Hepatocyte (in vitro differentiated cells): ENCODE measurements around the gene NOSTRIN. TPM values are rescaled to one million over a fixed set of nuclear protein-coding genes. Genes with fewer than 3 reads are reported as not detected.

Source experiments
- DNase-seq: peaks from one replicate; pipeline ENCODE4 v3.0.0-alpha.2; 2016; ENCODE audit warnings: low spot score
- H2AFZ ChIP-seq: fragments of 200-600 bp; sonication (generic); 2 replicates; pipeline ENCODE4 v1.6.0; 2016; ENCODE audit warnings: antibody characterized with exemption, mild to moderate bottlenecking
- H3K27ac ChIP-seq: fragments of 200-600 bp; sonication (generic); 2 replicates; pipeline ENCODE4 v1.5.1; 2016; ENCODE audit warnings: mild to moderate bottlenecking
- H3K27me3 ChIP-seq: fragments of 200-600 bp; sonication (generic); 2 replicates; pipeline ENCODE4 v1.6.1; 2016
- H3K36me3 ChIP-seq: fragments of 200-600 bp; sonication (generic); replicated peaks from 2 replicates; pipeline ENCODE4 v1.5.1; 2016; ENCODE audit warnings: low read depth; ENCODE audit not compliant: insufficient read depth
- H3K4me1 ChIP-seq: fragments of 200-600 bp; sonication (generic); 2 replicates; pipeline ENCODE4 v1.5.1; 2016; ENCODE audit warnings: mild to moderate bottlenecking, moderate library complexity; ENCODE audit not compliant: insufficient read depth
- H3K4me2 ChIP-seq: fragments of 200-600 bp; sonication (generic); 2 replicates; pipeline ENCODE4 v1.6.0; 2016
- H3K4me3 ChIP-seq: fragments of 200-600 bp; sonication (generic); 2 replicates; pipeline ENCODE4 v1.5.1; 2016; ENCODE audit warnings: mild to moderate bottlenecking
- H3K79me2 ChIP-seq: fragments of 200-600 bp; sonication (generic); 2 replicates; pipeline ENCODE4 v1.6.0; 2017; ENCODE audit warnings: mild to moderate bottlenecking
- H3K9me2 ChIP-seq: fragments of 200-600 bp; sonication (generic); replicated peaks from 2 replicates; pipeline ENCODE4 v1.6.0; 2017; ENCODE audit warnings: mild to moderate bottlenecking; ENCODE audit not compliant: insufficient read depth
- H3K9me3 ChIP-seq: fragments of 200-600 bp; sonication (generic); 2 replicates; pipeline ENCODE4 v1.5.1; 2016; ENCODE audit warnings: low read depth, mild to moderate bottlenecking
- H4K20me1 ChIP-seq: fragments of 200-600 bp; sonication (generic); 2 replicates; pipeline ENCODE4 v1.6.0; 2016; ENCODE audit warnings: mild to moderate bottlenecking; ENCODE audit not compliant: insufficient read depth, poor library complexity, severe bottlenecking
- CTCF ChIP-seq: fragments of 200-600 bp; sonication (generic); IDR thresholded peaks from 2 replicates; pipeline ENCODE4 v1.5.1; 2016; ENCODE audit warnings: antibody characterized with exemption, mild to moderate bottlenecking; ENCODE audit not compliant: poor library complexity
- EZH2 ChIP-seq: fragments of 200-600 bp; sonication (generic); IDR thresholded peaks from 2 replicates; pipeline ENCODE4 v1.6.1; 2016; ENCODE audit warnings: antibody characterized with exemption, mild to moderate bottlenecking, borderline replicate concordance
- EZH2phosphoT487 ChIP-seq: fragments of 200-600 bp; sonication (generic); IDR thresholded peaks from one replicate; pipeline ENCODE4 v1.6.1; 2018; ENCODE audit warnings: antibody characterized with exemption, mild to moderate bottlenecking, low read depth, moderate library complexity; ENCODE audit not compliant: unreplicated experiment, severe bottlenecking
- WGBS: methylation state at CpG from one replicate; pipeline ENCODE4 v1.1.6; 2016; ENCODE audit warnings: low lambda C conversion rate; ENCODE audit errors: missing lambda C conversion rate; 5-methylcytosine and 5-hydroxymethylcytosine counted together
- polyA plus RNA-seq: library from polyadenylated mRNA; unstranded; fragments of >200 nt; fragmentation: Nextera tagmentation; extraction: Ambion mirVana; gene quantifications from 2 replicates; pipeline ENCODE4 v1.2.1, GENCODE V29; 2016
- total RNA-seq: library from RNA; depleted of rRNA; stranded (reverse); fragments of >200 nt; gene quantifications from 2 replicates; pipeline ENCODE4 v1.2.3, GENCODE V29; 2014

NOSTRIN gene
- total and polyA plus RNA-seq, 2 experiments from 2014 or later: 10.1 to 10.7 TPM

- no peaks in the 10 kb centered on the region for H3K9me3 ChIP-seq
- H2AFZ ChIP-seq: no peak overlapping the region
- H3K4me1 ChIP-seq: peaks cover 8% of the 10 kb centered on the region
- 72% methylated on average over 1 of the region's 1 CpG for WGBS
- no peaks in the 10 kb centered on the region for H3K9me2 ChIP-seq
- H3K4me3 ChIP-seq: no peak overlapping the region
- H3K79me2 ChIP-seq: no peaks in the 10 kb centered on the region
- H3K27ac ChIP-seq: no peak overlapping the region
- TF ChIP-seq EZH2 (no peak), EZH2phosphoT487 (no peak), CTCF (no peak)
- H3K4me2 ChIP-seq: no peak overlapping the region
- H3K27me3 ChIP-seq: no peaks in the 10 kb centered on the region
- DNase-seq: no peak
- no peaks in the 10 kb centered on the region for H4K20me1 ChIP-seq
- H3K36me3 ChIP-seq: no peaks in the 10 kb centered on the region
Measured at GRCh38 chr2:168794968-168795367, 7.5 kb upstream of the NOSTRIN start.

GRCh38 chr2:168796090-168796577, 6.3 kb upstream of the NOSTRIN start:
- Histone ChIP-seq H3K9me3 (no peaks in the 10 kb centered on the region), H3K36me3 (no peaks in the 10 kb centered on the region), H3K9me2 (no peaks in the 10 kb centered on the region), H4K20me1 (no peaks in the 10 kb centered on the region), H3K27ac (no peak overlapping the region), H3K4me1 (peaks cover 8% of the 10 kb centered on the region), H3K27me3 (no peaks in the 10 kb centered on the region), H3K4me2 (no peak overlapping the region), H2AFZ (no peak overlapping the region), H3K4me3 (no peak overlapping the region), H3K79me2 (no peaks in the 10 kb centered on the region)
- WGBS: 92% methylated on average over 9 of the region's 9 CpGs
- DNase-seq: no peak
- TF ChIP-seq EZH2 (no peak), EZH2phosphoT487 (no peak), CTCF (no peak)

GRCh38 chr2:168796583-168797285, 5.7 kb upstream of the NOSTRIN start:
- TF ChIP-seq CTCF (no peak), EZH2 (no peak), EZH2phosphoT487 (no peak)
- no peaks in the 10 kb centered on the region for H4K20me1 ChIP-seq
- no peak overlapping the region for H2AFZ ChIP-seq
- H3K4me3 ChIP-seq: no peak overlapping the region
- no peaks in the 10 kb centered on the region for H3K9me2 ChIP-seq
- no peaks in the 10 kb centered on the region for H3K27me3 ChIP-seq
- no peak overlapping the region for H3K4me2 ChIP-seq
- no peaks in the 10 kb centered on the region for H3K9me3 ChIP-seq
- 84% methylated on average over 8 of the region's 8 CpGs for WGBS
- no peaks in the 10 kb centered on the region for H3K79me2 ChIP-seq
- H3K36me3 ChIP-seq: no peaks in the 10 kb centered on the region
- no peak for DNase-seq
- peaks cover 13% of the 10 kb centered on the region for H3K4me1 ChIP-seq
- no peak overlapping the region for H3K27ac ChIP-seq

GRCh38 chr2:168797286-168797655, 5.2 kb upstream of the NOSTRIN start:
- H3K9me2 ChIP-seq: no peaks in the 10 kb centered on the region
- H3K79me2 ChIP-seq: no peaks in the 10 kb centered on the region
- H3K4me3 ChIP-seq: no peak overlapping the region
- H3K36me3 ChIP-seq: no peaks in the 10 kb centered on the region
- no peaks in the 10 kb centered on the region for H3K9me3 ChIP-seq
- H3K27ac ChIP-seq: no peak overlapping the region
- H3K4me1 ChIP-seq: peaks cover 17% of the 10 kb centered on the region
- H4K20me1 ChIP-seq: no peaks in the 10 kb centered on the region
- no peak for TF ChIP-seq EZH2
- TF ChIP-seq CTCF: no peak
- TF ChIP-seq EZH2phosphoT487: no peak
- H2AFZ ChIP-seq: no peak overlapping the region
- H3K27me3 ChIP-seq: no peaks in the 10 kb centered on the region
- H3K4me2 ChIP-seq: no peak overlapping the region
- DNase-seq: no peak
